Adrenal gland (tissue), 5 donors: Measurements from ENCODE around the gene CAMKMT.

ENCODE experiments used
- CTCF ChIP-seq, 6 experiments: fragments of 450-650 bp in 4 of 6; fragments of 200-600 bp in 2 of 6; sonication (generic) in 1 of 6; IDR thresholded peaks; 1 replicate in 5 of 6; 2 replicates in 1 of 6; pipeline versions ENCODE4 v1.5.1 to v1.8.0; 2016 to 2021; ENCODE audit warnings: antibody characterized with exemption in 6 of 6, mild to moderate bottlenecking in 2 of 6, moderate library complexity in 1 of 6
- POLR2A ChIP-seq, 2 donors: fragments of 450-650 bp; IDR thresholded peaks; one replicate each; pipeline ENCODE4 v1.6.1; 2017; ENCODE audit warnings: antibody characterized with exemption in 2 of 2, mild to moderate bottlenecking in 2 of 2, moderate library complexity in 1 of 2
- donor health status: DM: no; HTN: no; CAD: no.

DNA sequence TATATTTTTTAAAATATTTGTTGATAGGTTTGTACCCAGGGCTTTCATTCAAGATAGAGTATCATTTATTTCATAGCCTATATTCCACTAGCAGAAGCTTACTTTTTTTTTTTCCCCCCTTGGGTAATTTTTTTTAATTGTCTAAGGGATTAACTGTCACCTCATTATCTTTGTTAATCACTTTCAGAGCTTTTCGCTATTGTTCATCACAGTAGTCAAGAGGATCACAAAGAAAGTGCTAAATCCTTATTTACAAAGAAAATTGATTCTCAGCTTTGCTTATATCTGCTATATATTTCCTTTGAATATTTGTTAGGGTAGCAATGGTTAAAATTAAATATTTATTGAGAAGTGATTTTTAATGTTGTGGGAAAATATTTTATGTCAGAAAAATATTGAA lies 59.0 kb downstream of the CAMKMT start:
- no peak for TF ChIP-seq CTCF (IDR thresholded peaks at IDR 0.05)
- no peak for TF ChIP-seq POLR2A (IDR thresholded peaks at IDR 0.05)
